ENCODE results near the gene PDE7B.

- TF ChIP-seq, protein P1, sequence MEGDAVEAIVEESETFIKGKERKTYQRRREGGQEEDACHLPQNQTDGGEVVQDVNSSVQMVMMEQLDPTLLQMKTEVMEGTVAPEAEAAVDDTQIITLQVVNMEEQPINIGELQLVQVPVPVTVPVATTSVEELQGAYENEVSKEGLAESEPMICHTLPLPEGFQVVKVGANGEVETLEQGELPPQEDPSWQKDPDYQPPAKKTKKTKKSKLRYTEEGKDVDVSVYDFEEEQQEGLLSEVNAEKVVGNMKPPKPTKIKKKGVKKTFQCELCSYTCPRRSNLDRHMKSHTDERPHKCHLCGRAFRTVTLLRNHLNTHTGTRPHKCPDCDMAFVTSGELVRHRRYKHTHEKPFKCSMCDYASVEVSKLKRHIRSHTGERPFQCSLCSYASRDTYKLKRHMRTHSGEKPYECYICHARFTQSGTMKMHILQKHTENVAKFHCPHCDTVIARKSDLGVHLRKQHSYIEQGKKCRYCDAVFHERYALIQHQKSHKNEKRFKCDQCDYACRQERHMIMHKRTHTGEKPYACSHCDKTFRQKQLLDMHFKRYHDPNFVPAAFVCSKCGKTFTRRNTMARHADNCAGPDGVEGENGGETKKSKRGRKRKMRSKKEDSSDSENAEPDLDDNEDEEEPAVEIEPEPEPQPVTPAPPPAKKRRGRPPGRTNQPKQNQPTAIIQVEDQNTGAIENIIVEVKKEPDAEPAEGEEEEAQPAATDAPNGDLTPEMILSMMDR (IDR thresholded peaks at IDR 0.05), result no peak
- TF ChIP-seq ZFX (IDR thresholded peaks at IDR 0.05; ENCODE audit: borderline replicate concordance), result no peak
These were observed 87.7 kb downstream of the PDE7B start for GRCh38 chr6:135939208-135939591.

All from 22Rv1 (cell line).